Hepatocyte (in vitro differentiated cells): Measurements from ENCODE around the gene MTR. TPM values are rescaled to one million over a fixed set of nuclear protein-coding genes. Genes with fewer than 3 reads are reported as not detected.

Experiments used
- DNase-seq: peaks from one replicate; pipeline ENCODE4 v3.0.0-alpha.2; 2016; ENCODE audit warnings: low spot score
- H2AFZ ChIP-seq: fragments of 200-600 bp; sonication (generic); 2 replicates; pipeline ENCODE4 v1.6.0; 2016; ENCODE audit warnings: antibody characterized with exemption, mild to moderate bottlenecking
- H3K27ac ChIP-seq: fragments of 200-600 bp; sonication (generic); 2 replicates; pipeline ENCODE4 v1.5.1; 2016; ENCODE audit warnings: mild to moderate bottlenecking
- H3K27me3 ChIP-seq: fragments of 200-600 bp; sonication (generic); 2 replicates; pipeline ENCODE4 v1.6.1; 2016
- H3K36me3 ChIP-seq: fragments of 200-600 bp; sonication (generic); replicated peaks from 2 replicates; pipeline ENCODE4 v1.5.1; 2016; ENCODE audit warnings: low read depth; ENCODE audit not compliant: insufficient read depth
- H3K4me1 ChIP-seq: fragments of 200-600 bp; sonication (generic); 2 replicates; pipeline ENCODE4 v1.5.1; 2016; ENCODE audit warnings: mild to moderate bottlenecking, moderate library complexity; ENCODE audit not compliant: insufficient read depth
- H3K4me2 ChIP-seq: fragments of 200-600 bp; sonication (generic); 2 replicates; pipeline ENCODE4 v1.6.0; 2016
- H3K4me3 ChIP-seq: fragments of 200-600 bp; sonication (generic); 2 replicates; pipeline ENCODE4 v1.5.1; 2016; ENCODE audit warnings: mild to moderate bottlenecking
- H3K79me2 ChIP-seq: fragments of 200-600 bp; sonication (generic); 2 replicates; pipeline ENCODE4 v1.6.0; 2017; ENCODE audit warnings: mild to moderate bottlenecking
- H3K9me2 ChIP-seq: fragments of 200-600 bp; sonication (generic); replicated peaks from 2 replicates; pipeline ENCODE4 v1.6.0; 2017; ENCODE audit warnings: mild to moderate bottlenecking; ENCODE audit not compliant: insufficient read depth
- H3K9me3 ChIP-seq: fragments of 200-600 bp; sonication (generic); 2 replicates; pipeline ENCODE4 v1.5.1; 2016; ENCODE audit warnings: low read depth, mild to moderate bottlenecking
- H4K20me1 ChIP-seq: fragments of 200-600 bp; sonication (generic); 2 replicates; pipeline ENCODE4 v1.6.0; 2016; ENCODE audit warnings: mild to moderate bottlenecking; ENCODE audit not compliant: insufficient read depth, poor library complexity, severe bottlenecking
- EZH2 ChIP-seq: fragments of 200-600 bp; sonication (generic); IDR thresholded peaks from 2 replicates; pipeline ENCODE4 v1.6.1; 2016; ENCODE audit warnings: antibody characterized with exemption, mild to moderate bottlenecking, borderline replicate concordance
- EZH2phosphoT487 ChIP-seq: fragments of 200-600 bp; sonication (generic); IDR thresholded peaks from one replicate; pipeline ENCODE4 v1.6.1; 2018; ENCODE audit warnings: antibody characterized with exemption, mild to moderate bottlenecking, low read depth, moderate library complexity; ENCODE audit not compliant: unreplicated experiment, severe bottlenecking
- WGBS: methylation state at CpG from one replicate; pipeline ENCODE4 v1.1.6; 2016; ENCODE audit warnings: low lambda C conversion rate; ENCODE audit errors: missing lambda C conversion rate; 5-methylcytosine and 5-hydroxymethylcytosine counted together
- polyA plus RNA-seq: library from polyadenylated mRNA; unstranded; fragments of >200 nt; fragmentation: Nextera tagmentation; extraction: Ambion mirVana; gene quantifications from 2 replicates; pipeline ENCODE4 v1.2.1, GENCODE V29; 2016
- total RNA-seq: library from RNA; depleted of rRNA; stranded (reverse); fragments of >200 nt; gene quantifications from 2 replicates; pipeline ENCODE4 v1.2.3, GENCODE V29; 2014
- TF ChIP-seq, protein P1 (sequence below): fragments of 200-600 bp; sonication (generic); IDR thresholded peaks from 2 replicates; pipeline ENCODE4 v1.5.1; 2016; ENCODE audit warnings: antibody characterized with exemption, mild to moderate bottlenecking; ENCODE audit not compliant: poor library complexity

Gene MTR
- total and polyA plus RNA-seq, 2 experiments from 2014 or later, result 9.6 to 23.8 TPM

DNA sequence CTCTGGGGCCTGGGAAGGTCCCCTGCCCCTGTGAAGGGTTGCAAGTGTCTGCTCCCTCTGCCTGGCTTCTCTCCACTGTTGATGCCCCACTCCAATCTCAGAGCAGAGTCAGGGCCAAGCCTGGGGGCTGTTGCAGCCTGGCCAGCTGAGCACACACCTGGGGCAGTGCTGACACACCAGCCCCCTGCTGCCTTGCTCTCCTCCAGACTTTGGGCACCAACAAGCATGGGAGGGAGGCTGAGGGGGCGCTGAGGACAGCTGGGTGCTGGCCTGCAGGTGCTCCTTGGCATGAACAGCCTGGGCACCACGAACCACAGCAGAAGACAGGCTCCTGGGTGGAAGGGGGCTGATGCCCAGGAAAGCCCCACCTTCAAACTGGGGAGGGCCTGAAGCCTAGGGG lies 9.6 kb upstream of the MTR start:
- DNase-seq, result no peak
- no peak overlapping the region for H3K4me2 ChIP-seq

DNA sequence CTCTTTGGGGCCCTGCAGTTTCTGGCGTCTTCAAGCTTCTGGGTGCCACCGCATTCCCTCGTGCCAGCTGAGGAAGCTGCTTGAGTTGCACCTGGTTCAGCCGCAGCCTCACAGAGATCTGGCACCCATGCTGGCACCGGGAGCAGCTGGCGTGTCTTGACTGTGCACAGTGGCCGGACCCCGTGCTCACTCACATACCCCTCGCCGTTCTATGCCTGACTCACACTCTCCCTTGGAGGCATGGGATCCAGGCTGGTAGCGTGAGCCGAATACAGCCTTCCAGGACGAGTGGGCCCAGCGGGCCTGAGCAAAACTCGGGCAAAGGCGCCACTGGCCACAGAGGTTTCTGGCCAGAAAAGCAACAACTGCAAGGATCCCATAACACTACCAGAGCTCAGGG lies 8.6 kb upstream of the MTR start:
- WGBS, result 96% methylated on average over 16 of the region's 16 CpGs
- no peaks in the 10 kb centered on the region for H3K27me3 ChIP-seq

More for the DNA sequence above, 9.6 kb upstream of the MTR start:
- no peaks in the 10 kb centered on the region for H3K9me2 ChIP-seq
- no peaks in the 10 kb centered on the region for H3K79me2 ChIP-seq
- H3K9me3 ChIP-seq, result no peaks in the 10 kb centered on the region
- 92% methylated on average over 2 of the region's 2 CpGs for WGBS
- no peak overlapping the region for H3K27ac ChIP-seq
- no peaks in the 10 kb centered on the region for H3K36me3 ChIP-seq
- TF ChIP-seq, protein P1, sequence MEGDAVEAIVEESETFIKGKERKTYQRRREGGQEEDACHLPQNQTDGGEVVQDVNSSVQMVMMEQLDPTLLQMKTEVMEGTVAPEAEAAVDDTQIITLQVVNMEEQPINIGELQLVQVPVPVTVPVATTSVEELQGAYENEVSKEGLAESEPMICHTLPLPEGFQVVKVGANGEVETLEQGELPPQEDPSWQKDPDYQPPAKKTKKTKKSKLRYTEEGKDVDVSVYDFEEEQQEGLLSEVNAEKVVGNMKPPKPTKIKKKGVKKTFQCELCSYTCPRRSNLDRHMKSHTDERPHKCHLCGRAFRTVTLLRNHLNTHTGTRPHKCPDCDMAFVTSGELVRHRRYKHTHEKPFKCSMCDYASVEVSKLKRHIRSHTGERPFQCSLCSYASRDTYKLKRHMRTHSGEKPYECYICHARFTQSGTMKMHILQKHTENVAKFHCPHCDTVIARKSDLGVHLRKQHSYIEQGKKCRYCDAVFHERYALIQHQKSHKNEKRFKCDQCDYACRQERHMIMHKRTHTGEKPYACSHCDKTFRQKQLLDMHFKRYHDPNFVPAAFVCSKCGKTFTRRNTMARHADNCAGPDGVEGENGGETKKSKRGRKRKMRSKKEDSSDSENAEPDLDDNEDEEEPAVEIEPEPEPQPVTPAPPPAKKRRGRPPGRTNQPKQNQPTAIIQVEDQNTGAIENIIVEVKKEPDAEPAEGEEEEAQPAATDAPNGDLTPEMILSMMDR, result no peak
- TF ChIP-seq EZH2 (no peak), EZH2phosphoT487 (no peak)
- no peaks in the 10 kb centered on the region for H4K20me1 ChIP-seq
- H3K27me3 ChIP-seq, result no peaks in the 10 kb centered on the region
- H2AFZ ChIP-seq, result no peak overlapping the region
- H3K4me1 ChIP-seq, result no peaks in the 10 kb centered on the region
- no peak overlapping the region for H3K4me3 ChIP-seq

DNA sequence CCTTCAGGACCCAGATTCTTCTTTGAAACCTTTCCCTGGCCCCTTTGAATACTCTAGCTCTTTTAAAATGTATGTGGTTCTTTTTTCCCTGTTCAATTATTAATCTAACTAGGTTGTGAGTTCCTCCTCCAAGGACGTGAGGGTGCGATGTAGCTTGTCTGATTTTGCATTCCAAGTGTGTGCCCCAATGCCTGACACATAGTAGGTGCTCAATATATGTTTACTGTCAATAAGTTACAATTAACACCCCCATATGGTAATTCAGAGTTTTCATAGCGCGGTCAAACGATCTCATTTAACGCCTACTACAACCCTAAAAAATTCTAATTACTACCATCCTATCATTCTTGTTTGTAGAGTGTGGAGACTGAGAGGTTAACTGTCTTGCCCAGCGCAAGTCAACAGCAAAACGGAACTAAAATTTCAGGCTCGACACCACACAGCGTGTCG lies 482 bp upstream of the MTR start:
- TF ChIP-seq EZH2 (no peak), EZH2phosphoT487 (no peak)
- TF ChIP-seq, protein P1, result no peak
- Histone ChIP-seq H3K9me2 (no peaks in the 10 kb centered on the region), H4K20me1 (no peaks in the 10 kb centered on the region), H3K79me2 (peaks cover 34% of the 10 kb centered on the region), H3K9me3 (no peaks in the 10 kb centered on the region), H3K27me3 (no peaks in the 10 kb centered on the region), H3K27ac (peak overlapping the region; percentile 64), H2AFZ (peak overlapping the region; percentile 90), H3K4me1 (no peaks in the 10 kb centered on the region), H3K4me2 (peak overlapping the region; percentile 74), H3K36me3 (no peaks in the 10 kb centered on the region), H3K4me3 (peak overlapping the region; percentile 30)
- DNase-seq, result no peak
- 11% methylated on average over 11 of the region's 11 CpGs for WGBS

More for the DNA sequence above, 8.6 kb upstream of the MTR start:
- Histone ChIP-seq H3K27ac (no peak overlapping the region), H3K4me1 (no peaks in the 10 kb centered on the region), H3K79me2 (no peaks in the 10 kb centered on the region), H4K20me1 (no peaks in the 10 kb centered on the region), H3K9me3 (no peaks in the 10 kb centered on the region), H3K9me2 (no peaks in the 10 kb centered on the region), H3K36me3 (no peaks in the 10 kb centered on the region), H3K4me2 (no peak overlapping the region), H3K4me3 (no peak overlapping the region), H2AFZ (no peak overlapping the region)
- no peak for DNase-seq
- no peak for TF ChIP-seq EZH2phosphoT487
- no peak for TF ChIP-seq EZH2
- TF ChIP-seq, protein P1, result no peak
